Measurements from ENCODE around the gene EFNA1. TPM values are rescaled to one million over a fixed set of nuclear protein-coding genes. Genes with fewer than 3 reads are reported as not detected.

The EFNA1 gene
- total and polyA plus RNA-seq, 2 of the 13 experiments (the other 11 are each of a cell fraction or from before 2014, with no cell fraction given), result 81.8 to 874 TPM

DNA sequence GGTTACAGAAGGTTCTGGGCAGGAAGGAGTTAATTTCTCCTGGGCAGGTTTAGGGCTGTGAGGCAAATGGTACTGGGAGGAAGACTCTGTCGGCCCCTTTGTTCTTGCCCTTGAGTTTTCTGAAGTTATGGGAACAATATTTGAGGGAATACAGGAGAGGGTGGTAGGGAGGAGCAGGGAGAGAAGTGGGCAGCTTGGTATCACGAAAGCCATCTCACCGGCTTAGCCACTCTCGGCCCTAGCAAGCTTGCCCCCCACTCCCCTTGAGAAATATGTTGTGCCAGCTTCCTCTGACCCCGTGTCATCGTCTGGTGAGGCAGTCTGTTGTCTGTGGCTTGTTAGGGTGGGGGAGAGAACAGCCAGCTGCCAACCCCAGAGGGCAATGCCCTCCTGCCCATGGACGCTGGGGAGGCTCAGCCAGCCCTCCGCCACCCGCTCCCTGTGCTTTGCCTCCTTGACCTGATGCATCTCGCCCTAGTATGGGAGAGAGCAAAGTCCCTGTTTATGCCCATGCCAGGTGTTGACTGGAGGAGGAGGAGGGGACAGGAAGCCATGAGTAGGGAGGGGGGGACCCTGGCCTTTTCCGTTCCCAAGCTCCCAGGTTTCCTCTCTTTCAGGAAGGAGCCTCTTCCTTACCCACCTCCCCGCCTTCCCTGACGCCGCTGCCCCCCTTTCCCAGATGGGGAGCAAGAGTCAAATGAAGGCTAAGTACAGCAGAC is 1.2 kb downstream of the EFNA1 start (continued):
- TF ChIP-seq, protein P1, sequence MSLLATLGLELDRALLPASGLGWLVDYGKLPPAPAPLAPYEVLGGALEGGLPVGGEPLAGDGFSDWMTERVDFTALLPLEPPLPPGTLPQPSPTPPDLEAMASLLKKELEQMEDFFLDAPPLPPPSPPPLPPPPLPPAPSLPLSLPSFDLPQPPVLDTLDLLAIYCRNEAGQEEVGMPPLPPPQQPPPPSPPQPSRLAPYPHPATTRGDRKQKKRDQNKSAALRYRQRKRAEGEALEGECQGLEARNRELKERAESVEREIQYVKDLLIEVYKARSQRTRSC (CRISPR knock-in tag; IDR thresholded peaks at IDR 0.05; ENCODE audit: low read depth), result no peak
- TF ChIP-seq EHMT2 (IDR thresholded peaks at IDR 0.05; ENCODE audit: borderline replicate concordance, low read depth, low read length) (no peak), GFI1 (CRISPR knock-in tag; IDR thresholded peaks at IDR 0.05; ENCODE audit: borderline replicate concordance) (no peak), MED1 (CRISPR knock-in tag; IDR thresholded peaks at IDR 0.05) (peak; percentile 97), FOXP1 (IDR thresholded peaks at IDR 0.05) (no peak), FOXP1 (CRISPR knock-in tag; IDR thresholded peaks at IDR 0.05) (peak; percentile 97), SPEN (CRISPR knock-in tag; IDR thresholded peaks at IDR 0.05; ENCODE audit: low read depth) (peak; percentile 94), SAP130 (CRISPR knock-in tag; IDR thresholded peaks at IDR 0.05; ENCODE audit: low read depth) (peak; percentile 97), ZSCAN29 (CRISPR knock-in tag; conservative IDR thresholded peaks at IDR 0.05) (peak; percentile 81), POLR2A (IDR thresholded peaks at IDR 0.05; ENCODE audit: insufficient read depth in 1 of 2, low read depth in 2 of 2, low read length in 2 of 2) (peak in 1 of 2 experiments; percentile 88; a peak in 2 of 4 replicates), KMT2A (CRISPR knock-in tag; IDR thresholded peaks at IDR 0.05) (no peak; the same call in 1 of the 2 replicates), CAMTA2 (CRISPR knock-in tag; IDR thresholded peaks at IDR 0.05; ENCODE audit: borderline replicate concordance) (no peak), SMARCE1 (IDR thresholded peaks at IDR 0.05; ENCODE audit: borderline replicate concordance) (no peak), RARG (CRISPR knock-in tag; IDR thresholded peaks at IDR 0.05; ENCODE audit: low read depth) (no peak), ZNF775 (CRISPR knock-in tag; IDR thresholded peaks at IDR 0.05; ENCODE audit: borderline replicate concordance) (peak; percentile 50; the same call in 1 of the 2 replicates), ZNF790 (CRISPR knock-in tag; IDR thresholded peaks at IDR 0.05; ENCODE audit: borderline replicate concordance) (peak; percentile 85; the same call in 1 of the 2 replicates), NAIF1 (CRISPR knock-in tag; IDR thresholded peaks at IDR 0.05; ENCODE audit: borderline replicate concordance) (no peak), ZNF382 (CRISPR knock-in tag; IDR thresholded peaks at IDR 0.05; ENCODE audit: borderline replicate concordance) (no peak), ZNF207 (IDR thresholded peaks at IDR 0.05; ENCODE audit: borderline replicate concordance) (no peak)
- TF ChIP-seq, protein P2, sequence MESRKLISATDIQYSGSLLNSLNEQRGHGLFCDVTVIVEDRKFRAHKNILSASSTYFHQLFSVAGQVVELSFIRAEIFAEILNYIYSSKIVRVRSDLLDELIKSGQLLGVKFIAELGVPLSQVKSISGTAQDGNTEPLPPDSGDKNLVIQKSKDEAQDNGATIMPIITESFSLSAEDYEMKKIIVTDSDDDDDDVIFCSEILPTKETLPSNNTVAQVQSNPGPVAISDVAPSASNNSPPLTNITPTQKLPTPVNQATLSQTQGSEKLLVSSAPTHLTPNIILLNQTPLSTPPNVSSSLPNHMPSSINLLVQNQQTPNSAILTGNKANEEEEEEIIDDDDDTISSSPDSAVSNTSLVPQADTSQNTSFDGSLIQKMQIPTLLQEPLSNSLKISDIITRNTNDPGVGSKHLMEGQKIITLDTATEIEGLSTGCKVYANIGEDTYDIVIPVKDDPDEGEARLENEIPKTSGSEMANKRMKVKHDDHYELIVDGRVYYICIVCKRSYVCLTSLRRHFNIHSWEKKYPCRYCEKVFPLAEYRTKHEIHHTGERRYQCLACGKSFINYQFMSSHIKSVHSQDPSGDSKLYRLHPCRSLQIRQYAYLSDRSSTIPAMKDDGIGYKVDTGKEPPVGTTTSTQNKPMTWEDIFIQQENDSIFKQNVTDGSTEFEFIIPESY (CRISPR knock-in tag; IDR thresholded peaks at IDR 0.05), result no peak
- TF ChIP-seq, protein P3, sequence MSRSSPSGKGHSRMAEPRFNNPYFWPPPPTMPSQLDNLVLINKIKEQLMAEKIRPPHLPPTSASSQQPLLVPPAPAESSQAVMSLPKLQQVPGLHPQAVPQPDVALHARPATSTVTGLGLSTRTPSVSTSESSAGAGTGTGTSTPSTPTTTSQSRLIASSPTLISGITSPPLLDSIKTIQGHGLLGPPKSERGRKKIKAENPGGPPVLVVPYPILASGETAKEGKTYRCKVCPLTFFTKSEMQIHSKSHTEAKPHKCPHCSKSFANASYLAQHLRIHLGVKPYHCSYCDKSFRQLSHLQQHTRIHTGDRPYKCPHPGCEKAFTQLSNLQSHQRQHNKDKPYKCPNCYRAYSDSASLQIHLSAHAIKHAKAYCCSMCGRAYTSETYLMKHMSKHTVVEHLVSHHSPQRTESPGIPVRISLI (CRISPR knock-in tag; IDR thresholded peaks at IDR 0.05; ENCODE audit: borderline replicate concordance), result peak; percentile 61; the same call in 1 of the 2 replicates
- TF ChIP-seq, protein P4, sequence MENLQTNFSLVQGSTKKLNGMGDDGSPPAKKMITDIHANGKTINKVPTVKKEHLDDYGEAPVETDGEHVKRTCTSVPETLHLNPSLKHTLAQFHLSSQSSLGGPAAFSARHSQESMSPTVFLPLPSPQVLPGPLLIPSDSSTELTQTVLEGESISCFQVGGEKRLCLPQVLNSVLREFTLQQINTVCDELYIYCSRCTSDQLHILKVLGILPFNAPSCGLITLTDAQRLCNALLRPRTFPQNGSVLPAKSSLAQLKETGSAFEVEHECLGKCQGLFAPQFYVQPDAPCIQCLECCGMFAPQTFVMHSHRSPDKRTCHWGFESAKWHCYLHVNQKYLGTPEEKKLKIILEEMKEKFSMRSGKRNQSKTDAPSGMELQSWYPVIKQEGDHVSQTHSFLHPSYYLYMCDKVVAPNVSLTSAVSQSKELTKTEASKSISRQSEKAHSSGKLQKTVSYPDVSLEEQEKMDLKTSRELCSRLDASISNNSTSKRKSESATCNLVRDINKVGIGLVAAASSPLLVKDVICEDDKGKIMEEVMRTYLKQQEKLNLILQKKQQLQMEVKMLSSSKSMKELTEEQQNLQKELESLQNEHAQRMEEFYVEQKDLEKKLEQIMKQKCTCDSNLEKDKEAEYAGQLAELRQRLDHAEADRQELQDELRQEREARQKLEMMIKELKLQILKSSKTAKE (CRISPR knock-in tag; IDR thresholded peaks at IDR 0.05; ENCODE audit: borderline replicate concordance), result peak; percentile 79; the same call in 1 of the 2 replicates
- TF ChIP-seq, protein P5, sequence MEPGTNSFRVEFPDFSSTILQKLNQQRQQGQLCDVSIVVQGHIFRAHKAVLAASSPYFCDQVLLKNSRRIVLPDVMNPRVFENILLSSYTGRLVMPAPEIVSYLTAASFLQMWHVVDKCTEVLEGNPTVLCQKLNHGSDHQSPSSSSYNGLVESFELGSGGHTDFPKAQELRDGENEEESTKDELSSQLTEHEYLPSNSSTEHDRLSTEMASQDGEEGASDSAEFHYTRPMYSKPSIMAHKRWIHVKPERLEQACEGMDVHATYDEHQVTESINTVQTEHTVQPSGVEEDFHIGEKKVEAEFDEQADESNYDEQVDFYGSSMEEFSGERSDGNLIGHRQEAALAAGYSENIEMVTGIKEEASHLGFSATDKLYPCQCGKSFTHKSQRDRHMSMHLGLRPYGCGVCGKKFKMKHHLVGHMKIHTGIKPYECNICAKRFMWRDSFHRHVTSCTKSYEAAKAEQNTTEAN (CRISPR knock-in tag; conservative IDR thresholded peaks at IDR 0.05), result peak; percentile 89

Data from HepG2 (cell line).